ENCODE results near the gene RPA1. TPM values are rescaled to one million over a fixed set of nuclear protein-coding genes. Genes with fewer than 3 reads are reported as not detected.

The RPA1 gene
- total and polyA plus RNA-seq, 9 of the 15 experiments (the other 6 are each of a cell fraction or from before 2014, with no cell fraction given) = 25.2 to 125 (median 47.4) TPM

DNA sequence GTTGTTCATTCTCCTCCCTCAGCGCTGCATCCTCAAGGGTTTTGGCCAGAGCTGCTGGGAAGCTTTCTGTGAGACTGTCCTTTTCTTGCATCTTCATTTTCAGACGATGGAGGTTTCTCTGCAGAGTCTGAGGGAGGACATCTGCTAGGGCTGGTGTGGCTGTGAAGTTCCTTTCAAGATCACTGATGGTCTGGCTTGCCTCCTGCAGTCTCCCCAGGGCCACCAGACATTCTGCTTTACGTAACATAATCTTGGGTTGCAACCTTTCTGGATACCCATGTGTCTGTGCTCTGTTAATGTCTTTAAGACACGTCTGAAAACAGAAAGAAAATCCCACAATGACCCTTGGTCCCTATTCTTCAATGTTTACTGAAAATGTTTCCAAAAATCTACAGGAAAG lies 29.1 kb upstream of the RPA1 start:
- H4K20me1 ChIP-seq (replicated peaks; ENCODE audit: control insufficient read depth, insufficient read depth, low read length) = no peaks in the 10 kb centered on the region
- FAIRE-seq = no peak
- H3K27me3 ChIP-seq (ENCODE audit: control insufficient read depth in 2 of 2, insufficient read depth in 2 of 2, low read length in 2 of 2) = no peaks in the 10 kb centered on the region
- peaks cover 8 to 9% of the 10 kb centered on the region in 2 experiments; a peak in 3 of 5 replicates for H3K4me1 ChIP-seq (replicated peaks in 1 of 2; ENCODE audit: control insufficient read depth in 2 of 2, insufficient read depth in 2 of 2, low read length in 2 of 2)
- H3K79me2 ChIP-seq (ENCODE audit: control insufficient read depth, insufficient read depth, low read length) = no peaks in the 10 kb centered on the region
- no peak overlapping the region for H3K4me2 ChIP-seq (ENCODE audit: insufficient read depth, low read length)
- H3K9me3 ChIP-seq (replicated peaks; ENCODE audit: control insufficient read depth, insufficient read depth, low read depth, low read length) = no peaks in the 10 kb centered on the region
- in situ Hi-C loops (cut with MboI) (no loop called here), intact Hi-C loops (cut with micrococcal nuclease) (no loop called here)
- BruUV-seq (replicated peaks) = no TSS peak
- no peak overlapping the region for H2AFZ ChIP-seq (ENCODE audit: low read depth, low read length)
- WGBS (ENCODE audit: insufficient coverage, low coverage, missing lambda C conversion rate) = 60% methylated on average over 4 of the region's 4 CpGs
- H3K27ac ChIP-seq (ENCODE audit: extremely low read depth, low read depth, low read length) = no peak overlapping the region
- ATAC-seq = no peak
- H3K9ac ChIP-seq (ENCODE audit: insufficient read depth in 1 of 2, low read depth in 2 of 2, low read length in 2 of 2) = no peak overlapping the region
- peaks cover 32% of the 10 kb centered on the region for H3K36me3 ChIP-seq (ENCODE audit: control insufficient read depth, insufficient read depth, low read length)
- DNase-seq (ENCODE audit: extremely low read depth in 1 of 4, low spot score in 3 of 4) = no peak
- no peak overlapping the region for H3K4me3 ChIP-seq
- POLR2A ChIA-PET = no interaction called here
- CTCF ChIA-PET (ENCODE audit: low intra/inter-chr PET ratio) = no interaction called here
- H3K9me1 ChIP-seq (ENCODE audit: control insufficient read depth, insufficient read depth, low read length) = no peaks in the 10 kb centered on the region
- TF ChIP-seq TOE1 (IDR thresholded peaks at IDR 0.05; ENCODE audit: borderline replicate concordance) (no peak), TOE1 (CRISPR knock-in tag; IDR thresholded peaks at IDR 0.05; ENCODE audit: borderline replicate concordance, low read depth) (no peak), PRMT5 (CRISPR knock-in tag; IDR thresholded peaks at IDR 0.05) (no peak), ZNF717 (CRISPR knock-in tag; IDR thresholded peaks at IDR 0.05) (no peak), RBBP5 (IDR thresholded peaks at IDR 0.05; ENCODE audit: borderline replicate concordance, insufficient read depth, low read length, poor library complexity, severe bottlenecking) (no peak)

DNA sequence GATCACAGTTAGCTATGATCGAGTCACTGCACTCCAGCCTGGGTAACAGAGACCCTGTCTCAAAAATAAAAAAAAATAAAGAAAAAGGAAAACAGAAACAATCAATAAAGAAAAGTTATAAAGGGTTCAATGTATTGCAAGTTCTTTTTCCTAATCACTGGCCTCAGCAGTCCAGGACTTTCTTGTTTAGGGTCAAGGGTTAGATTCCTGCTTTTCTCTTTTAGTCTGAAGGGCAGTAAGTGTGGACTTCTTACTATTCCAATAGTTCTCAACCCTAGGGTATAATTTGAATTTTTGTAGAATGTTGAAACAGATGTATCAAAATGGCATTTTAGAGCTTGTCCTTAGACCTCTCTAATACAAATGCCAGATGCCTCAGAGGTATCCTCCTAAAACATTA lies 27.4 kb upstream of the RPA1 start:
- H2AFZ ChIP-seq (ENCODE audit: low read depth, low read length) = no peak overlapping the region
- no peaks in the 10 kb centered on the region for H3K9me1 ChIP-seq (ENCODE audit: control insufficient read depth, insufficient read depth, low read length)
- H3K4me1 ChIP-seq (replicated peaks in 1 of 2; ENCODE audit: control insufficient read depth in 2 of 2, insufficient read depth in 2 of 2, low read length in 2 of 2) = peaks cover under 1 to 7% of the 10 kb centered on the region in 2 experiments; a peak in 2 of 5 replicates
- no peaks in the 10 kb centered on the region for H3K79me2 ChIP-seq (ENCODE audit: control insufficient read depth, insufficient read depth, low read length)
- 92% methylated on average over 1 of the region's 1 CpG for WGBS (ENCODE audit: insufficient coverage, low coverage, missing lambda C conversion rate)
- H3K27ac ChIP-seq (ENCODE audit: extremely low read depth, low read depth, low read length) = no peak overlapping the region
- ChIA-PET CTCF (ENCODE audit: low intra/inter-chr PET ratio) (no interaction called here), POLR2A (no interaction called here)
- ATAC-seq = no peak
- no peaks in the 10 kb centered on the region for H4K20me1 ChIP-seq (replicated peaks; ENCODE audit: control insufficient read depth, insufficient read depth, low read length)
- no peak for FAIRE-seq
- no peak overlapping the region for H3K9ac ChIP-seq (ENCODE audit: insufficient read depth in 1 of 2, low read depth in 2 of 2, low read length in 2 of 2)
- no peaks in the 10 kb centered on the region for H3K9me3 ChIP-seq (replicated peaks; ENCODE audit: control insufficient read depth, insufficient read depth, low read depth, low read length)
- no peak overlapping the region for H3K4me2 ChIP-seq (ENCODE audit: insufficient read depth, low read length)
- no peaks in the 10 kb centered on the region for H3K27me3 ChIP-seq (ENCODE audit: control insufficient read depth in 2 of 2, insufficient read depth in 2 of 2, low read length in 2 of 2)
- no peak for DNase-seq (ENCODE audit: extremely low read depth in 1 of 4, low spot score in 3 of 4)
- intact Hi-C loops (cut with micrococcal nuclease) = no loop called here
- H3K4me3 ChIP-seq = no peak overlapping the region
- in situ Hi-C loops (cut with MboI) = no loop called here
- TF ChIP-seq MYBL2 (IDR thresholded peaks at IDR 0.05; ENCODE audit: low read depth) (no peak), MYBL2 (CRISPR knock-in tag; IDR thresholded peaks at IDR 0.05; ENCODE audit: borderline replicate concordance) (no peak), FOXK1 (CRISPR knock-in tag; IDR thresholded peaks at IDR 0.05; ENCODE audit: borderline replicate concordance) (no peak), PPARD (CRISPR knock-in tag; IDR thresholded peaks at IDR 0.05) (no peak)
- BruUV-seq (replicated peaks) = no TSS peak
- H3K36me3 ChIP-seq (ENCODE audit: control insufficient read depth, insufficient read depth, low read length) = peaks cover 28% of the 10 kb centered on the region
